Suprapubic skin (tissue), 4 donors: ENCODE measurements around the gene INPP5K.

Source experiments
- EP300 ChIP-seq: sonication (generic); formaldehyde crosslinking; IDR thresholded peaks from one replicate; pipeline ENCODE4 v1.6.1; 2017; ENCODE audit warnings: antibody characterized with exemption
- POLR2A ChIP-seq, 2 donors: fragments of 450-650 bp; IDR thresholded peaks; one replicate each; pipeline ENCODE4 v1.6.1; 2017; ENCODE audit warnings: antibody characterized with exemption in 2 of 2, mild to moderate bottlenecking in 2 of 2, moderate library complexity in 2 of 2
- POLR2AphosphoS5 ChIP-seq, 3 donors: sonication (generic); formaldehyde crosslinking; IDR thresholded peaks; one replicate each; pipeline ENCODE4 v1.6.1; 2017; ENCODE audit warnings: antibody characterized with exemption in 3 of 3
- TF ChIP-seq, protein P1 (sequence below), 2 donors: fragments of 200-600 bp in 1 of 2; fragments of 450-650 bp in 1 of 2; sonication (generic) in 1 of 2; IDR thresholded peaks; one replicate each; pipeline ENCODE4 v1.5.1; 2016 to 2019; ENCODE audit warnings: antibody characterized with exemption in 2 of 2, mild to moderate bottlenecking in 1 of 2, moderate library complexity in 1 of 2

DNA sequence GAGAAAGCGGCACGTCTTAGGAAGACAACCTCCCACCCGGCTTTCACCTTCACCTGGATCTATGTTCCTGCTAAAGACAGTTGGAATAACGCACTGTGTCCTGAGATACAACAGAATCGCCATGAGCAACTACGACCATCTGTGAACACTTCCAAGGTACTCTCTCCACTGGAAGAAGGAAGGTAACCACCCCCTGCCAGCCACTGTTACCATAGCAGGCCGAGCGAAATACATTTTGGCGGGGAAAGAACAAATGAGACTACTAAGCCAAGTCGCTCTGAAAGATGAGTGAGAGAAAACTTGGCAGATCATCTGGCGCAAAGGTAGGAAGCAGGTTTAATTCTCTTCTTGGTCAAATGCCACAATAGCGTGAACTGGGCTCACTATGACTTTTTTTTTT lies 70.2 kb downstream of the INPP5K start:
- TF ChIP-seq POLR2A (IDR thresholded peaks at IDR 0.05) (no peak), POLR2AphosphoS5 (IDR thresholded peaks at IDR 0.05) (no peak), EP300 (no peak)
- TF ChIP-seq, protein P1, sequence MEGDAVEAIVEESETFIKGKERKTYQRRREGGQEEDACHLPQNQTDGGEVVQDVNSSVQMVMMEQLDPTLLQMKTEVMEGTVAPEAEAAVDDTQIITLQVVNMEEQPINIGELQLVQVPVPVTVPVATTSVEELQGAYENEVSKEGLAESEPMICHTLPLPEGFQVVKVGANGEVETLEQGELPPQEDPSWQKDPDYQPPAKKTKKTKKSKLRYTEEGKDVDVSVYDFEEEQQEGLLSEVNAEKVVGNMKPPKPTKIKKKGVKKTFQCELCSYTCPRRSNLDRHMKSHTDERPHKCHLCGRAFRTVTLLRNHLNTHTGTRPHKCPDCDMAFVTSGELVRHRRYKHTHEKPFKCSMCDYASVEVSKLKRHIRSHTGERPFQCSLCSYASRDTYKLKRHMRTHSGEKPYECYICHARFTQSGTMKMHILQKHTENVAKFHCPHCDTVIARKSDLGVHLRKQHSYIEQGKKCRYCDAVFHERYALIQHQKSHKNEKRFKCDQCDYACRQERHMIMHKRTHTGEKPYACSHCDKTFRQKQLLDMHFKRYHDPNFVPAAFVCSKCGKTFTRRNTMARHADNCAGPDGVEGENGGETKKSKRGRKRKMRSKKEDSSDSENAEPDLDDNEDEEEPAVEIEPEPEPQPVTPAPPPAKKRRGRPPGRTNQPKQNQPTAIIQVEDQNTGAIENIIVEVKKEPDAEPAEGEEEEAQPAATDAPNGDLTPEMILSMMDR (IDR thresholded peaks at IDR 0.05) = no peak
